Right cardiac atrium (tissue), 5 donors: Measurements from ENCODE around the gene SCCPDH. TPM values are rescaled to one million over a fixed set of nuclear protein-coding genes. Genes with fewer than 3 reads are reported as not detected.
"Not testable (repeated sequence)": the region's sequence is repeated elsewhere in the genome, so short reads cannot be mapped to it uniquely, and the experiment has no call there.

Experiments
- ATAC-seq, 2 donors: fragments of 200-7000 bp; cut with Tn5 transposase; one replicate each; pipeline versions ENCODE4 v1.8.0 to v1.9.1; 2020; ENCODE audit warnings: moderate library complexity in 2 of 2, mild to moderate bottlenecking in 1 of 2
- DNase-seq, 3 donors: peaks; one replicate each; pipeline ENCODE4 v3.0.0-alpha.2; 2020
- H3K27ac ChIP-seq: one replicate; pipeline ENCODE4 v1.5.1; 2013; ENCODE audit warnings: mild to moderate bottlenecking, low read length, control low read depth, moderate library complexity
- H3K27me3 ChIP-seq: one replicate; pipeline ENCODE4 v1.6.1; 2013; ENCODE audit not compliant: control insufficient read depth, insufficient read depth
- H3K4me1 ChIP-seq: one replicate; pipeline ENCODE4 v1.6.1; 2013; ENCODE audit warnings: low read length; ENCODE audit not compliant: control insufficient read depth, insufficient read depth
- H3K4me3 ChIP-seq: one replicate; pipeline ENCODE4 v1.5.1; 2013; ENCODE audit warnings: low read length, control low read depth
- H3K9me3 ChIP-seq: one replicate; pipeline ENCODE4 v1.6.1; 2013; ENCODE audit warnings: low read length; ENCODE audit not compliant: control insufficient read depth
- WGBS: extraction: QIAGEN DNeasy Blood & Tissue Kit; methylation state at CpG from one replicate; pipeline ENCODE4 v1.1.7; 2013; 5-methylcytosine and 5-hydroxymethylcytosine counted together
- intact Hi-C, 4 donors: fragments of 100-400 bp; cut with DNase I; formaldehyde crosslinking; loops; one replicate each; pipeline versions ENCODE4 v1.11.0 to v1.14.0; 2022 to 2023
- polyA plus RNA-seq: library from polyadenylated mRNA; stranded (reverse); fragments of 200-250 nt; gene quantifications from one replicate; pipeline ENCODE4 v1.2.3, GENCODE V29; 2013
- total RNA-seq, 4 donors: library from RNA; stranded (reverse); fragmentation: NEBNext Ultra II Directional; extraction: Animal tissue kit (Norgen Biotek cat#: 25700); gene quantifications; one replicate each; pipeline ENCODE4 v1.2.1, GENCODE V29; 2021
- donor health status: healthy with polysubstance abuse.
- donor health status: DM: no; HTN: yes; CAD: no.
- donor health status: DM: no; HTN: no; CAD: no.
- donor health status: DM: no; HTN: yes; CAD: no; lungs with severe emphysema.
- donor health status: DM: yes; HTN: yes; CAD: no.

The SCCPDH gene
- total and polyA plus RNA-seq, 5 donors, result 22.2 to 29.8 (median 28.0) TPM

- Histone ChIP-seq H3K27me3 (no peaks in the 10 kb centered on the region), H3K4me1 (no peaks in the 10 kb centered on the region), H3K27ac (no peak overlapping the region), H3K4me3 (no peak overlapping the region), H3K9me3 (no peaks in the 10 kb centered on the region)
- intact Hi-C loops, result no loop called here
- no peak for DNase-seq
- no peak for ATAC-seq
- 92% methylated on average over 3 of the region's 3 CpGs for WGBS
Measured at GRCh38 chr1:246727594-246727993, 3.4 kb downstream of the SCCPDH start.

- DNase-seq (no peak), ATAC-seq (no peak)
- WGBS, result 95% methylated on average over 4 of the region's 4 CpGs
- Histone ChIP-seq H3K27ac (no peak overlapping the region), H3K4me1 (no peaks in the 10 kb centered on the region), H3K27me3 (no peaks in the 10 kb centered on the region), H3K9me3 (no peaks in the 10 kb centered on the region), H3K4me3 (no peak overlapping the region)
- intact Hi-C loops, result no loop called here
Measured at GRCh38 chr1:246728311-246728710, 4.1 kb downstream of the SCCPDH start.

GRCh38 chr1:246729040-246729439, 4.8 kb downstream of the SCCPDH start:
- H3K27ac ChIP-seq, H3K27me3 ChIP-seq, H3K4me1 ChIP-seq, intact Hi-C loops, DNase-seq, H3K9me3 ChIP-seq, H3K4me3 ChIP-seq, ATAC-seq: not testable (repeated sequence)
- 89% methylated on average over 5 of the region's 5 CpGs for WGBS

GRCh38 chr1:246730839-246731238, 6.6 kb downstream of the SCCPDH start:
- WGBS, result 83% methylated on average over 8 of the region's 8 CpGs
- Histone ChIP-seq H3K9me3 (no peaks in the 10 kb centered on the region), H3K4me1 (no peaks in the 10 kb centered on the region), H3K4me3 (no peak overlapping the region), H3K27ac (no peak overlapping the region), H3K27me3 (no peaks in the 10 kb centered on the region)
- intact Hi-C loops, result no loop called here
- no peak for ATAC-seq
- no peak for DNase-seq

GRCh38 chr1:246731873-246732272, 7.7 kb downstream of the SCCPDH start:
- 95% methylated on average over 3 of the region's 3 CpGs for WGBS
- H3K9me3 ChIP-seq, ATAC-seq, H3K4me3 ChIP-seq, DNase-seq, H3K4me1 ChIP-seq, H3K27ac ChIP-seq, intact Hi-C loops, H3K27me3 ChIP-seq: not testable (repeated sequence)

- Histone ChIP-seq H3K27me3 (no peaks in the 10 kb centered on the region), H3K4me3 (no peak overlapping the region), H3K4me1 (no peaks in the 10 kb centered on the region), H3K9me3 (no peaks in the 10 kb centered on the region), H3K27ac (no peak overlapping the region)
- DNase-seq (no peak), ATAC-seq (no peak)
- intact Hi-C loops, result no loop called here
Measured at GRCh38 chr1:246733704-246734103, 9.5 kb downstream of the SCCPDH start.

- H3K4me1 ChIP-seq, result no peaks in the 10 kb centered on the region
- H3K9me3 ChIP-seq, result no peaks in the 10 kb centered on the region
- intact Hi-C loops, result no loop called here
- ATAC-seq (no peak), DNase-seq (no peak)
- H3K27me3 ChIP-seq, result no peaks in the 10 kb centered on the region
- 81% methylated on average over 2 of the region's 2 CpGs for WGBS
- no peak overlapping the region for H3K27ac ChIP-seq
- H3K4me3 ChIP-seq, result no peak overlapping the region
Measured at GRCh38 chr1:246734866-246735265, 10.7 kb downstream of the SCCPDH start.

GRCh38 chr1:246735735-246736134, 11.5 kb downstream of the SCCPDH start:
- no peaks in the 10 kb centered on the region for H3K4me1 ChIP-seq
- ATAC-seq (no peak), DNase-seq (no peak)
- intact Hi-C loops, result no loop called here
- no peak overlapping the region for H3K27ac ChIP-seq
- no peak overlapping the region for H3K4me3 ChIP-seq
- WGBS, result 92% methylated on average over 5 of the region's 5 CpGs
- no peaks in the 10 kb centered on the region for H3K27me3 ChIP-seq
- H3K9me3 ChIP-seq, result no peaks in the 10 kb centered on the region

GRCh38 chr1:246742396-246742795, 18.2 kb downstream of the SCCPDH start:
- 88% methylated on average over 8 of the region's 8 CpGs for WGBS
- Histone ChIP-seq H3K4me3 (no peak overlapping the region), H3K27ac (no peak overlapping the region), H3K4me1 (no peaks in the 10 kb centered on the region), H3K27me3 (no peaks in the 10 kb centered on the region), H3K9me3 (no peaks in the 10 kb centered on the region)
- no peak for ATAC-seq
- intact Hi-C loops, result no loop called here
- no peak for DNase-seq

- intact Hi-C loops, ATAC-seq: not testable (repeated sequence)
Measured at GRCh38 chr1:246746155-246746554, 21.9 kb downstream of the SCCPDH start.

GRCh38 chr1:246748006-246748405, 23.8 kb downstream of the SCCPDH start:
- H3K27me3 ChIP-seq, result no peaks in the 10 kb centered on the region
- DNase-seq (no peak), ATAC-seq (no peak)
- no peaks in the 10 kb centered on the region for H3K9me3 ChIP-seq
- no peak overlapping the region for H3K4me3 ChIP-seq
- WGBS, result 94% methylated on average over 9 of the region's 9 CpGs
- no peaks in the 10 kb centered on the region for H3K4me1 ChIP-seq
- intact Hi-C loops, result no loop called here
- no peak overlapping the region for H3K27ac ChIP-seq

More at GRCh38 chr1:246746155-246746554, 21.9 kb downstream of the SCCPDH start:
- WGBS, result 91% methylated on average over 9 of the region's 10 CpGs
- not testable (repeated sequence) for H3K27ac ChIP-seq, H3K4me3 ChIP-seq, H3K9me3 ChIP-seq, DNase-seq, H3K27me3 ChIP-seq, H3K4me1 ChIP-seq

- WGBS, result 72% methylated on average over 12 of the region's 12 CpGs
- ATAC-seq (no peak), DNase-seq (no peak)
- Histone ChIP-seq H3K9me3 (no peaks in the 10 kb centered on the region), H3K27me3 (no peaks in the 10 kb centered on the region), H3K4me3 (no peak overlapping the region), H3K4me1 (no peaks in the 10 kb centered on the region), H3K27ac (no peak overlapping the region)
- intact Hi-C loops, result no loop called here
Measured at GRCh38 chr1:246748867-246749266, 24.7 kb downstream of the SCCPDH start.
